T-helper 2 cell treated with Interferon-gamma antibody and Interleukin-4, amounts not matched to agents 100 ng/mL and 5 ng/mL, for 36 hours (primary cell): ENCODE results near the gene ZNF512. TPM values are rescaled to one million over a fixed set of nuclear protein-coding genes. Genes with fewer than 3 reads are reported as not detected.

Experiments
- total RNA-seq: library from RNA; stranded (reverse); gene quantifications from 2 replicates; pipeline ENCODE4 v1.2.3, GENCODE V29; 2022

Gene ZNF512
- total RNA-seq, 1 donor from 2014 or later, result 39.8 TPM

Other genes with a start within 250 kb of the ZNF512 start
- gene GTF3C2, start 226.3 kb upstream of the ZNF512 start, total RNA-seq, result 72.2 and 75.6 TPM in 2 replicates
- 39.0 and 43.0 TPM in 2 replicates for gene EIF2B4, start 212.7 kb upstream of the ZNF512 start, total RNA-seq
- gene SNX17, start 212.4 kb upstream of the ZNF512 start, total RNA-seq, result 116 and 118 TPM in 2 replicates
- gene ZNF513, start 202.3 kb upstream of the ZNF512 start, total RNA-seq, result 13.1 and 13.2 TPM in 2 replicates
- 120 TPM in 2 replicates for gene PPM1G, start 173.5 kb upstream of the ZNF512 start, total RNA-seq
- 81.4 and 87.3 TPM in 2 replicates for gene NRBP1, start 154.4 kb upstream of the ZNF512 start, total RNA-seq
- gene KRTCAP3, start 140.7 kb upstream of the ZNF512 start, total RNA-seq, result 3.8 and 5.3 TPM in 2 replicates
- 8.7 and 9.4 TPM in 2 replicates for gene IFT172, start 93.3 kb upstream of the ZNF512 start, total RNA-seq
- not detected in 2 replicates for gene FNDC4, start 87.8 kb upstream of the ZNF512 start, total RNA-seq
- gene GCKR, start 86.2 kb upstream of the ZNF512 start, total RNA-seq, result not detected in 2 replicates
- 1.1 and 1.2 TPM in 2 replicates for gene CCDC121, start 46.0 kb downstream of the ZNF512 start, total RNA-seq
- 45.6 and 47.9 TPM in 2 replicates for gene GPN1, start 46.0 kb downstream of the ZNF512 start, total RNA-seq
- gene SUPT7L, start 80.6 kb downstream of the ZNF512 start, total RNA-seq, result 34.0 and 34.5 TPM in 2 replicates
- gene SLC4A1AP, start 80.8 kb downstream of the ZNF512 start, total RNA-seq, result 23.8 and 26.3 TPM in 2 replicates
- 41.6 and 43.1 TPM in 2 replicates for gene MRPL33, start 188.7 kb downstream of the ZNF512 start, total RNA-seq